ENCODE measurements around the gene TMEM116.
"Not testable (repeated sequence)": the region's sequence is repeated elsewhere in the genome, so short reads cannot be mapped to it uniquely, and the experiment has no call there.

The TMEM116 gene

DNA sequence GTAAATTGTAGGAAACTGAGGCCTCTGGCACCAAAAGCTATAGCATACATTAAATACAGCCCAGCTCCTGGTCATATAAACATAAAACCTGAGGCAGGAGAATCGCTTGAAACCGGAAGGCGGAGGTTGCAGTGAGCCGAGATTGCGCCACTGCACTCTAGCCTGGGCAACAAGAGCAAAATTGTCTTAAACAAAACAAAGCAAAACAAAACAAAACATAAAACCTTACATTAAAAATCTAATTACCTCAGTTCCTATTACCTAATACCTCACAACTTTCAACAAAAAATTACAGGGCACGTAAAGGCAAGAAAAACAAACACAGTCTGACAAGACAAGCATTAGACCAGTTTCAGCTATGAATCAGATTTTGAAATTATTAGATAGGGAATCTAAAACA, 36.7 kb downstream of the TMEM116 start:
- DNase-seq (ENCODE audit: low read depth) = no peak

DNA sequence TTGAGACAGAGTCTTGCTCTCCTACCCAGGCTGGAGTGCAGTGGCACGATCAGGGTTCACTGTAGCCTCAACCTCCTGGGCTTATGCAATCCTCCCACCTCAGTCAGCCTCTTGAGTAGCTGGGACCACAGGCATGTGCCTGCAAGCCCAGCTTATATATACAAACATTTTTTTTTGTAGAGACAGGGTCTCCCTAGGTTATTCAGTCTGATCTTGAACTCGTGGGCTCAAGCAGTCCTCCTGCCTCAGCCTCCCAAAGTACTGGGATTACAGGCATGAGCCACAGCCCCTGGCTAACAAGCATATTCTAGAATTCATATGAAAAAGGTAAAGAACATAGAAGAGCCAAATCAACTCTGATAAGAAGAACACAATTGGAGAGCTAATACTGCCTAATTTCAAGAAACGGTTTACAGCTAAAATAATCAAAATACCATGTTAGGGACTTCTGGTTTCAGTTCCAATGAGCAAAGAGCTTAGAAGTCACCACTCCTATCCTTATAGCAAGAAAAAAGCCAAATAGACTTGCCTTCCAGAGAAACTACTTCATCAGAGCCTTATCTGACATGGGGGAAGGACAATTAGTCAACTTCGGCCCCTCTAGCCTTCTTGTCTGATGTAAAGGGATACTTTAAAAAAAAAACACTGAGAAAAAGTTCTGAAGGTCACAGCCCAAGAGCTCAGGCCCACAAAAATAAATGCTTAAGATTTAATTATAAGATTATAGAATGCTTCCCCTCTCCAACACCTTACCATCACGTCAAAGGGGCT, 37.6 kb downstream of the TMEM116 start:
- no peak for DNase-seq (ENCODE audit: low read depth)

DNA sequence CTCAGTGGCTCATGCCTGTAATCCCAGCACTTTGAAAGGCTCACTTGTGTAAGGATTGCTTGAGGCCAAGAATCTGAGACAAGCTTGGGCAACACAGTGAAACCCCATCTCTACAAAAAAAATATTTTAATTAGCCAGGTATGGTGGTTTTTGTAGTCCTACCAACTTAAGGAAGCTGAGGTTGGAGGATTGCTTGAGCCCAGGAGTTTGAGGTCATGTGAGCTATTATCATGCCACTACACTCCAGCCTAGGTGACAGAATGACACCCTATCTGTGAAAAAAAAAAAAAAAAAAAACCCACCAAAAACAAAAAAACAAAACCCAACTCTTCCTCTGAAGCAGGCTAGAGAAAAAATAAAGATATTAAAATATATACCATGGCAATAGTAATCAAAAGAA, 41.2 kb downstream of the TMEM116 start:
- no peak for DNase-seq (ENCODE audit: low read depth)

DNA sequence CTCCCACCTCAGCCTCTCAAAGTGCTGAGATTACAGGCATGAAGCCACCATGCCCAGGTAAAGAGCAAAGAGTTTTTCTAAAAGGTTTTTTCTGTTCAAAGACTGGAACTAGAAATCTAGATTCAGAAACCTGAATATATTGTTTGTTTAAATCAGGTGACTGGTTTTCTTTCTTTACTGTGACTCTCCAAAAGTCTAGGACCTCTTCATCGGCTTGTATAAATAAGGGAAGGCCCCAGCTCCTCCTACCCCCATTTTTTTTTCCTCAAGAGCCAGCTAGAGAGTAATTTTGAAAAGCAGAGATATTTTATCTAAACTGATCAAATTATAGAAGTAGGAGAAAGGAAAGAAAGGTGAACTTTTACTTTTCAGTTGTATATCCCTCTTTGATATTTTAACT, 48.0 kb downstream of the TMEM116 start:
- DNase-seq (ENCODE audit: low read depth) = no peak

DNA sequence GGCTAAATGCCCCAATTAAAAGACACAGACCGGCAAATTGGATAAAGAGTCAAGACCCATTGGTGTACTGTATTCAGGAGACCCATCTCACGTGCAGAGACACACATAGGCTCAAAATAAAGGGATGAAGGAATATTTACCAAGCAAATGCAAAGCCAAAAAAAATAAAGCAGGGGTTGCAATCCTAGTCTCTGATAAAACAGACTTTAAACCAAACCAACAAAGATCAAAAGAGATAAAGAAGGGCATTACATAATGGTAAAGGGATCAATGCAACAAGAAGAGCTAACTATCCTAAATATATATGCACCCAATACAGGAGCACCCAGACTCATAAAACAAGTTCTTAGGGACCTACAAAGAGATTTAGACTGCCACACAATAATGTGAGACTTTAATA, 53.4 kb downstream of the TMEM116 start:
- not testable (repeated sequence) for DNase-seq (ENCODE audit: low read depth)

DNA sequence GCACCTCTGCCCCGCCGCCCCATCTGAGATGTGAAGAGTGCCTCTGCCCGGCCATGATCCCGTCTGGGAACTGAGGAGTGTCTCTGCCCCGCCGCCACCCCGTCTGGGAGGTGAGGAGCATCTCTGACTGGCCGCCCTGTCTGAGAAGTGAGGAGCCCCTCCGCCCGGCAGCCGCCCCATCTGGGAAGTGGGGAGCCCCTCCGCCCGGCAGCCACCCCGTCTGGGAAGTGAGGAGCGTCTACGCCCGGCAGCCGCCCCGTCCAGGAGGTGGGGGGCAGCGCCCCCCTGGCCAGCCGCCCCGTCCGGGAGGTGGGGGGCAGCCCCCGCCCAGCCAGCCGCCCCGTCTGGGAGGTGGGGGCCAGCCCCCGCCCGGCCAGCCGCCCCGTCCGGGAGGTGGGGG, 55.7 kb downstream of the TMEM116 start:
- DNase-seq (ENCODE audit: low read depth) = not testable (repeated sequence)

DNA sequence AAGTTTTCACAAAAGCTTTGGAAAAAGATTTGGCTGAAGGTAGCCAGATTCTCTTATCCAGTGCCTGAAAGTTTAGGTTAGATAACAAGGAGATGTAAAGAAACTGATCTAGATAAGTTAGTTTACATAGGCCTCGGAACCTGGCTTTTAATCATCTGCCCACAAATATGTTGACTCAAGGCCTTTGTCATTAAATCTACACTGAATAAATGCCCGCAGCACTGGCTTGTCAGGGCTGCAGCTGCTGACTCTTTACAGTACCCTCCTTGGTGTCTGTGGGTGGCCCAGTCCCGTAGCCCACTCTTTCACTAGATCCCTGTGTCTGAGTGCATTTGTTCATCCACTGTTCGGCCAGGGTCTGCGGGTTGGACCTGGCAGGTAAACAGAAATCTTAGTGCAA, 58.0 kb downstream of the TMEM116 start:
- DNase-seq (ENCODE audit: low read depth) = no peak

DNA sequence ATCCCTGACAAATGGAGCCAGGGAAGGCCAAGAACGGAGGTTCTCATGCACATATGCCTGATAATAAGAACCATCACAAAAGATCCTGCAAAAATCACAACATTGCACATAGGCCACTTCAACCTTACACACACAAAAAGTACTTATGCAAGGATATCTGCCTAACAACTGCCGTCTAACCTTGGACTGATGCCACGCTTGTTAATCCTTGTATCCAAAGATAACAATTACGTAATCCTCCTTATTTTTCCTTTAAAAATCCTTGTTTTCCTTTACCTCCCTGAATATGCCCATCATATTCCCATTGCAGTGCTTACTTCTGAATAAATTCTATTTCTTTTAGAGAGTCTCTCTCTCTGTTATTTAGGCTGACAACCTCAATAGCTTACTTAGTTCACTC, 59.5 kb downstream of the TMEM116 start:
- DNase-seq (ENCODE audit: low read depth) = peak; percentile 22

DNA sequence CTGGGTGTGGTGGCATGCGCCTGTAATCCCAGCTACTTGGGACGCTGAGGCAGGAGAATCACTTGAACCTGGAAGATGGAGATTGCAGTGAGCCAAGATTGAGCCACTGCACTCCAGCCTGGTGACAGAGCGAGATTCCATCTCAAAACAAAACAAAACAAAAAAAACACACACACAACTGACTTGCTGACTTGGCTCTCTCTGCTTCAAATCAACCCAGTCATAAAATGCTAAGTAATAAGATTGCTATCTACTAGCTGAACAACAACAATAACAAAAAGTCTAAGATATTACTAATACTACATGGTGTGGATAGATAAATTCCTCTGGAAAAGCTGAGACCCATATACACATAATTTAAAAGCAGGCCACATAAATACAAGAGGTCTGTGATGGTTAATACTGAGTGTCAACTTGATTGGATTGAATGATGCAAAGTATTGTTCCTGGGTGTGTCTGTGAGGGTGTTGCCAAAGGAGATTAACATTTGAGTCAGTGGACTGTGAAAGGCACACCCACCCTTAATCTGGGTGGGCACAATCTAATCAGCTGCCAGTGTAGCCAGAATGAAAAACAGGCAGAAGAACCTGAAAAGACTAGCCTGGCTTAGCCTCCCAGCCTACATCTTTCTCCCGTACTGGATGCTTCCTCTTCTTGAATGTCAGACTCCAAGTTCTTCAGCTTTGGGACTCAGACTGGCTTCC, 60.7 kb downstream of the TMEM116 start:
- DNase-seq (ENCODE audit: low read depth) = not testable (repeated sequence)

DNA sequence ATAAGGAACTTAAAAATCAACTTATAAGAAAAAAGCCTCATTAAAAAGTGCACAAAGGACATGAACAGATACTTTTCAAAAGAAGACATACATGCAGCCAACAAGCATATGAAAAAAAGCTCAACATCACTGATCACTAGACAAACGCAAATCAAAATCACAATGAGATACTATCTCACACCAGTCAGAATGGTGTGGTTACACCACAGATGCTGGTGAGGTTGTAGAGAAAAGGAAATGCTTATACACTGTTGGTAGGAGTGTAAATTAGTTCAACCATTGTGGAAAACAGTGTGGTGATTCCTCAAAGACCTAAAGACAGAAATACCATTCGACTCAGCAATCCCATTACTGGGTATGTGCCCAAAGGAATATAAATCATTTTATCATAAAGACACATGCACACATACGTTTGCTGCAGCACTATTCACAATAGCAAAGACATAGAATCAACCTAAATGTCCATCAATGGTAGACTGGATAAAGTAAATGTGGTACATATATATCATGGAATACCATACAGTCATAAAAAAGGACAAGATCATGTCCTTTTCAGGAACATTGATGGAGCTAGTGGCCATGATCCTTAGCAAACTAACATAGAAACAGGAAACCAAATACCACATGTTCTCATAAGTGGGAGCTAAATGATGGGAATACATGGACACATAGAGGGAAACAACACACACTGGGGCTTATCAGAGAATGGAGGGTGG, 61.8 kb downstream of the TMEM116 start:
- DNase-seq (ENCODE audit: low read depth) = not testable (repeated sequence)

DNA sequence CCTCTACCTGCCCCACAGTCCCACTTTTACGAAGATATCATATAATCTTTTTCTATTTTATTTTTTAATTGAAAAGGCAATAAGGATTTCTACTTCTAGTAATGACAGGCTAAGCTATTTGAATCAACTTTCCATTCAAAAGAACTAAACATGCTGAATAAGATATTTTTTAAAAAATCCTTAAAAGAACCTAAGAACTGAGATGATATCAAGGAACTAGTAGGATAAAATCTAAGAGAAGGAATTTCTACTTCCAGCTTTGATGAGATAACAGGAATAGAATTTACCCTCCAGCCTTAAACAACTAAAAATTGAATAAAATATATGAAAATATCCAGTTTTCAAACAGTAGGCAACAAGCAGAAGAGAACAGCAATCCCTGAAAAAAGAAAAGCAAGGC, 69.0 kb downstream of the TMEM116 start:
- DNase-seq (ENCODE audit: low read depth) = no peak

DNA sequence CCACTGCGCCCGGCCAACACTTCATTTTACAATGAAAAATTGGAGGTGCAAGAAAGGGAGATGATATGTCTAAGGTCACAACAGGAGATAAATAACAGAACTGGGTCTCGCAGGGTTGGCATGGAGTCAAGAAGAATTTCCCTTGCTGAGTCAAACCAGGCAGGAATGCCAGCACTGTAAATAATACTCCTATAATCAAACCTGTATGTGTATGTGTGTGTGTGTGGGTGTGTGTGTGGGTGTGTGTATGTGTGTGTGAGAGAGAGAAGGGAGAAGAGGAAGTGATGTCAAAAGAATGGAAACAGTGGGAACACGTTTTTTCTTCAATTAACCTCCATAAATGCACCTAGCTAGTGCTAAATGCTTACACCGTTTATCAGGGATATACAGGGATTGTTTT, 70.4 kb downstream of the TMEM116 start:
- peak; percentile 52 for DNase-seq (ENCODE audit: low read depth)

DNA sequence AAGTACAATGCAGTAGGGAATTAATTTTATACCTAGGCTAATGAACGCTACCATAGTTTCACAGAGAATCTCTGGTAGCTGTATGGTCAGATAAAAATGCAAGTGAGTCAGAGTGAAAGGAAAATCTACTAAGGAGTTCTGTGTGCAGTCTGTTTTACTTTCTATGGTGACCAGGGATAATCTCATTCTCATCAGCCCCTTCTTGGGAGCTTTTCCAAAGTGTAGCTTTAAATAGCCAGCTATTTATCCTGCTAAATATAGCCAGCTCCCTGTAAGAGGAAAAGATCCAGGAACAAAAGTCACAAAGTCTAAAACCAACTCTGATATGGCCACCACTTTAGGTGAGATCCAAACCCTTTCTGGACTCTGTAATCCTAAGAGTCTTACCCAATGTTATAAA, 75.5 kb downstream of the TMEM116 start:
- DNase-seq (ENCODE audit: low read depth) = no peak

DNA sequence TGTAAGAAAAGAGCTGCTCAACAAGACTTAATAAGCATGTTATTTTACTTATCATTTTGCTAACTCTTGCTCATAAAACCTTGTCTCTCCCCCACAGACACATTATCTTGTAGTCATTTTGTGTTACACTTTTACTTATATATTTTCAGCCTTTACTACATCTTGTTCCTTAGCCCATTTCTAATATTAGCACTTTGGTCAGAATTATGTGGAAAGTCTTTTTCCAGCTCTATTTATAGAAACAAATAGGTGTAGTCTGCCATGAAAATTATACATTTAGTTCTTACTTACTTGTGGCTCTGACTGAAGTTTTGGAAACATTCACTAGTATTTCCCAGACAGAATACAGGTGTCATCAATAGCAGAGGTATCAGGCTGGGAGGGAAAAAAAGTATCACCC, 76.1 kb downstream of the TMEM116 start:
- no peak for DNase-seq (ENCODE audit: low read depth)

DNA sequence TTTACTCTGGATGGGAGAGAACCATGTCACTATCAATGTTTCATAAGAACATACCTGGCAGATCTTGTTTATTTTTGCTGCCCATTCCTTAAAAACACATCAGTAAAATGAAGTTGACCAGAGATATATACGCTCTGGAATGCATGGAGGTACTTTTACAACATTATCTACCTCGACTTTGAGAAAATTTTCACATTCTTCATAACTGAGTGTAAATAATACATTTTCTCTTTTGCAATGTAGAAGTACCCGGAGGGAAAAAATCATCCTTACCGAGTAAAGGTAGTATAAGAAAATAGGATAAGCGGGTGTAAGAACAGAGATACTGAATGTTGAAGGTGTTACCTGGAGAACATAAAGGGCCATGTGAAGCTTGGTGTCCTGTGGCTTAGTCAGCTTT, 80.7 kb downstream of the TMEM116 start:
- DNase-seq (ENCODE audit: low read depth) = no peak

DNA sequence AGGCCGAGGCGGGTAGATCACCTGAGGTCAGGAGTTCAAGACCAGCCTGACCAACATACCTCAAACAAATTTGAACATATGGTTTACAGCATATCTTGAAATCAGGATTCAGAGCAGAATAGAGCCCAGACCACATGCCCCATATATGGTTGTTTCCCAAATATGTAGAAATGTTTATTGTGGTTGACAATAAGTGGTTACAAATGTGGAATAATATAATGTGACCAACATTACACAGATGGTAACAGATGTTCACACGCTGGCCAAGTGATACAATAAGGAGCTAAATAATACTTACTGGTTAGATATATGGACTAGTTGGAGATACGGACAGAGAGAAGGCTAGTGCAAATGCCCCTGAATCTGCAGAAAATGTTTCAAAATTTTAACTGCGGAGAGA, 85.6 kb downstream of the TMEM116 start:
- no peak for DNase-seq (ENCODE audit: low read depth)

DNA sequence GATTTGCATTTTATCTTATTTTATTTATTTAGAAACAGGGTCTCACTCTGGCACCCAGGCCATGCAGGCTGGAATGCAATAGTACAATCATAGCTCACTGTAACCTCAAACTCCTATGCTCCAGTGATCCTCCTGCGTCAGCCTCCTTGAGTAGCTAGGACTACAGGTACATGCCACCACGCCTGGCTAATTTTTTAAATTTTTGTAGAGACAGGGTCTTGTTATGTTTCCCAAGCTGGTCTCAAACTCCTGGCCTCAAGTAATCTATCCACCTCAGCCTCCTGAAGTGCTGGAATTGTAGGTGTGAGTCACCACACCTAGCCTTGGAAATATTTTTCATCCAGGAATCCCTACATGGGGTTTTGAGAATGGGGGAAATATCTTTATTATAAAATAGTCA, 86.3 kb downstream of the TMEM116 start:
- no peak for DNase-seq (ENCODE audit: low read depth)

DNA sequence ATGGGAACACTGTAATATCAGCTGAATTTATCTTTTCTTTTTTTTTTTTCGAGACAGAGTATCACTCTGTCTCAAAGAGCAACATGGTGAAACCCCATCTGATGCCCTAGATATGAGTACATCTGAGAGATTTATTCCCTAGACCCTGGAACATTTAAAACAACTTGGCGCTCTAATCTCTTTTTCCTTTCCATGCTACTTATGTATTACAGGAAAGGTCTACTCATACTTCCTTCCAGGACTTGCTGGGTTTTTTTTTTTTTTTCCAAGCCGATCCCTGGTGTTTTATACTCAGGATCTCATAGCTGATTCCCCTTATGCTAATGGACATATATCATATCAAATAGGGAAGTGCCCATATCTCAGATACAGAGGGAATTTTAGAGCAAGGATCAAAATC, 87.8 kb downstream of the TMEM116 start:
- DNase-seq (ENCODE audit: low read depth) = no peak

DNA sequence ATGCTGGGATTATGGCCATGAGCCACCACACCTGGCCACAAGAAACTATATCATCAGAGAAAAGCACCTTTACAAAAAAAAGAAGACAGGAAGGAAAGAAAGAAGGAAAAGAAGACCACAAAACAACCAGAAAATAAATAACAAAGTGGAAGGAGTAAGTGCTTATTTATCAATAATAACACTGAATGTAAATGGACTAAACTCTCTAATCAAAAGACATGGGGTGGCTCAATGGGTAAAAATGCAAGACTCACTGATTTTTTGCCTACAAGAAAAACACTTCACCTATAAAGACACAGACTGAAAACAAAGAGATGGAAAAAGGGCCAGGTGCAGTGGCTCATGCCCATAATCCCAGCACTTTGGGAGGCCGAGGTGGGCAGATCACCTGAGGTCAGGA, 105.2 kb downstream of the TMEM116 start:
- DNase-seq (ENCODE audit: low read depth) = no peak

DNA sequence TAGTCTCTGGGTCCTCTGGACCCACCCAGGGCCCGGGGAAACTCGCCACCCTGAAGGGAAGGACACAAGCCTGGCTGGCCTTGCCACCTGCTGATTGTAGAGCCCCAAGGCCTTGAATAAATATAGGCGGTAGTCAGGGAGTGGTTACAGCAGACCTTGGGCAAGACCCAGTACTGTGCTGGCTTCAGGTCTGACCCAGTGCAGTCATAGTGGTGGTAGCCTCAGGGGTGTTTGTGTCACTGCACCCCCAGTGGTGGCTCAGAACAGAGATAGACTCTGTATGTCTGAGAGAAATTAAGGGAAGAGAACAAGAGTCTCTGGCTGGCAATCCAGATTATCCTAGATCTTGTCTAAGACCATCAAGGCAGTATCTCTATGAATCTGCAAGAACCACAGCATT, 107.5 kb downstream of the TMEM116 start:
- DNase-seq (ENCODE audit: low read depth) = no peak

DNA sequence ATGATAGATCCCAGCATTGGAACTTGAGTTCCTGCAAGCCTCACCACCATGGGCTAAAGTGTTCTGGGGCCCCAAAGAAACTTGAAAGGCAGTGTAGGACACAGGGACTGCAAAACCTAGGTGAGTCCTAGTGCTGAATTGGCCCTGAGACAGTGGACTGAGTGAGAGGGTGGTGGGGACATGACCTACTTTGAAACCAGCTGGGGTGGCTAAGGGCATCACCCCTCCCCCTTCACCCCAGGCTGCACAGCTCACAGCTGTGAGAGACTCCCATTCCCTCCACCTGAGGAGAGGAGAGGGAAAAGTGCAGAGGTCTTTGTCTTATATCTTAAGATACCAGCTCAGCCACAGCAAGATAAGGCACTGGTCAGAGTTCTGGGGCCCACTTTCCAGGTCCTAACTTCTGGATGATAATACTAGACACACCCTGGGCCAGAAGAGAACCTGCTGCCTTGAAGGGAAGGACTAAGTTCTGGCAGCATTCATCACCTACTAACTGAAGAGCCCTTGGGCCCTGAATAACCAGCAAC, 108.5 kb downstream of the TMEM116 start:
- no peak for DNase-seq (ENCODE audit: low read depth)

DNA sequence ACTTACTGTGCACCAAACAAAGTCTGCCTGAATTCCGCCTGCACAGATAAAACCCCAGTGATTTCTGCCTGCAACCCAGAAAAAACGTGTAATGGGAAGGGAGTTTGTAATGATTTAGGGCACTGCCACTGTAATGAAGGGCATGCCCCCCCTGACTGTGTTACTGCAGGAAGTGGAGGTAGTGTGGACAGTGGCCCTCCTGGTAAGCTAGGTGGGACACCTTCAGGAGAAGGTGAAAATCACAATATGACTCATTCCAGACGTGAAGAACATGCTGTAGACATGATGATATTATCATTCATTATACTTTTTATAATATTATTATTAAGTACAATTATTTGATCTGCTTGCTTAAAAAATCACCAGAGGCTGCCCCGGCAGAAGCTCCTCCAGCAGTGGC, 111.8 kb downstream of the TMEM116 start:
- no peak for DNase-seq (ENCODE audit: low read depth)

DNA sequence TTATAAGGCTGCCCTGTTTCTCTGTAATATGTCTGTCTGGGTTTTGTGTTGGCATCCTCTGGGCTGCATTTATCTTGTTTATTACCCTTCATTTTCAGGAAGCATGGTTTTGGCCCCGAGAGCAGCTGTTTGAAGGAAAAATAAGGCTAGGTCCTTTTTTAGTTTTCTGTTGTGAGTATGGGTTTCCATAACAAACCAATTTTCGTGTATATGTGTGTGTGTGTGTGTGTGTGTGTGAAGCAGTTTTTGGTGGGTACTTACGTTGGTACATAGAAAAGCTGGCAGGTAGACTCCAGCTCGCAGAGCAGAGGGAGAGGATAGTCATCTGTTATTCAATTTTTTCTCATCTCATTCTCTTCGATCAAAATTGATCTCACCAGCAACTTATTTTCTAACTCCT, 118.4 kb downstream of the TMEM116 start:
- DNase-seq (ENCODE audit: low read depth) = no peak
